Stimulated activated CD4-positive, alpha-beta T cell treated with anti-CD3 and anti-CD28 coated beads, Interleukin-1b, Interleukin-23, amount 100 ng/mL, for 24 hours (primary cell): Measurements from ENCODE around the gene MARVELD3.

Experiments used
- DNase-seq, 4 experiments: peaks; one replicate each; pipeline ENCODE4 v3.0.0-alpha.2; 2020; ENCODE audit warnings: low read depth in 4 of 4, low spot score in 1 of 4

Gene MARVELD3

DNA sequence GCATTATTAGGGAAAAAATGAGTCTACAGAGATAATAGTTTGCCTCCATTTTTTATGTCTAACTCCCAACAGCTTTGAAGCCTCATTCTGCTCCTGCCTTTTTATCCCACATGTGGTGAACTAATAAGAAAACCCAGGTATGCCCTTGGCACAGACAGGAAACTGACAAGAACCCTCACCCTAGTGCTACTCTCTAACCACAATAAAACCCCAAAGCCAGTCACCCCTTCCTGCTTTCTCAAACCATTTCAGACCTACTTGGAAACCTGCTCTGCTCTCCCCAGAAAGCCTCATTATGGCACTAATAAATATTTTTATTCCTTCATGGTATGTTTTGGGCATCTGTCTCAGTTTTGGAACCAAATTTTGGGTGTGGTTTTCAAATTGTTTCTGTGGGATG is 3.9 kb upstream of the MARVELD3 start:
- DNase-seq: no peak

DNA sequence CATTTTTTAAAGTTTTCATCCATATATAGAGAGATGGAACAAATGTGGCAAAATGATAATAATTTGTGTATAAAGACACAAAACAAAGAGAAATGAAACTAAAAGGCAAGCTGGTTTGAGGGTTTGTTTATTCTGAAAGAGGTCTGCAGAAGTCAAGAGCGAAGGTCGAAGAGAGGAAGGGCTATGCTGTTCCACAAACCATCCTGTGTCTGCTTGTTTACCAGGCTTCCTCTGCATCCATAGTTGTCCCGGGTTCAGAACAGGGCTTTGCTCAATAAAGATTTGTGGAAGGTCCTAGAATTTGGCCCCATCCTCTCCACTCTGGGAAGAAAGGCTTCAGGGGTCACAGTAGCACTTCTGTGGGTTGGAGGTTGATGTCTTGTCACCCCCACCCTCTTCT is 2.4 kb upstream of the MARVELD3 start:
- no peak for DNase-seq

DNA sequence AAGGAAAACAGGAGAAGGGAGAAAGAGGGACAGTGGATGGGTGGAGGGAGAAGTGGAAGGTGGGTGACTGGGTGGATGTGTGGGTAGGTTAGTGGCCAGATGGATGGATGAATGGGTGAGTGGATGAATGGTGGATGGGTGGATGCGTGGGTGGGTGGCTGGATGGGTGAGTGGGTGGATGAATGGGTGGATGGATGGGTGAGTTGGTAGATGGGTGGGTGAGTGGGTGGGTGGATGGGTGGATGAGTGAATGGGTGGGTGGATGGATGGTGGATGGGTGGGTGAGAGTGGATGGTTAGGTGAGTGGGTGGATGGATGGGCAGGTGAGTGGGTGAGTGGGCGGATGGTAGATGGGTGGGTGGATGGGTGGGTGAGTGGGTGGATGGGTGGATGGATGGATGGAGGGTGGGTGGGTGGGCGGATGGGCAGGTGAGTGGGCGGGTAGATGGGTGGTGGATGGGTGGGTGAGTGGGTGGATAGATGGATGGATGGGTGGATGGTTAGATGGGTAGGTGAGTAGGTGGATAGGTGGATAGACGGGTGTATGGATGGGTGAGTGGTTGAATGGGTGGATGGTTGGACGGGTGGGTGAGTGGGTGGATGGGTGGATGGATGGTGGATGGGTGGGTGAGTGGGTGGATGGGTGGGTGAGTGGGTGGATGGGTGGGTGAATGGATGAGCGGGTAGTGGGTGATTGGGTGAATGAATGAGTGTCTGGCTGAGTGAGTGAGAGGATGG is 702 bp upstream of the MARVELD3 start:
- DNase-seq: no peak

DNA sequence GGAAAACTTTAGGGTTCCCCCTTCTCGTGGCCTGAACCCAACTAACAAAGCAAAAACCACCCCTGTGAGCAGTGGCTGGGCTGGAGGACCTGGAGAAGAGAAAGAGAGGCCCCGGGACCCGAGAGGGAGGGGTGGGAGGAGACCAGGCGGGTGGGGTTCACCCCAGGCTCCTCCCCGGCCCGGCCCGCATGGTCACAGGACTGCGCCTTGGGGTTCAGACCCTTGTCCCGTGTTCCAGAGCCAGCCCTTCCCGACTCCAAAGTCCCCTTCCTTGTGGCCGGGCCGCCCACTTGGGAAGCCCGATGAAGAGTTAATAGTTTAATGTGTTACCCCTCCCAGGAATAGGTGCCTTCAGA is 852 bp downstream of the MARVELD3 start:
- no peak for DNase-seq

DNA sequence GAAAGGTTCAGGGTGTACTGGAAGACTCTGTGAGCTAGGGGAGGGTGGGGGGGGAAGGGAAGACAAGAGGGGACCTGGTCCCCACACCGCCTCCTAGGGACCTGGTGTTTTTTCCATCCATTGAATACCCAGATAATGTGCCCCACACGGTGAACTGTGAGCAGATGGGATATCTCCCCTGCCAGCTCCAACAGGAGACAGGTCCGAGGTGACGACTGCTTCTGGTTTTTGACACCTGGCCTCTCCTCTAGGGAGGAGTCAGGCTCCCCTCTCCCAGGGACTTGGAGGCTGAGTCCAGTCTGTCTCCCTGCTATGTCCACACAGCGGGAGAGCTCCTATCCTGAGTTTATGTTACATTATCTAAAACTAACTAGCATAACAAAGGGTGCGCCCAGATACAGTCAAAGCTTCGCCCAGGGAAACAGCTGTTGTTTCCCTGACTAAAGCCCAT is 1.8 kb downstream of the MARVELD3 start:
- no peak for DNase-seq

DNA sequence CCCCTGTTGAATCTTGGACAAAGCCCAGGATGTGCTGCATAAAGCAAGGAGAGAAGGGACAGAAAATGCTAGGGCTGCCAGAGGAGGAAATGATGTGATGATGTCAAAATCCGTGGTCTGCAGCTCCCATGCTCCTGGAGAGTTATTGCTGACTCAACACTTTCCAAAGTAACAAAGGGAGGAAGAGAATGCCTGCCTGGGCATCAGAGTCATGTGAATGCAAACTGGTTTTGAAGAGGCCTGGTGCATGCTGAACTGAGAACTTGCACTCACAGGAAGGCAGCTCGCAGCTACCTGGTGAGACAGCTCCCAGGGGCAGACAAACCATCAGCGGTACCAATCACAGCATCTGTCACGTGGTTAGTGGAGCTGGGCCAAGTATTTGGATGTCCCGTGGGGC is 2.8 kb downstream of the MARVELD3 start:
- DNase-seq: no peak

DNA sequence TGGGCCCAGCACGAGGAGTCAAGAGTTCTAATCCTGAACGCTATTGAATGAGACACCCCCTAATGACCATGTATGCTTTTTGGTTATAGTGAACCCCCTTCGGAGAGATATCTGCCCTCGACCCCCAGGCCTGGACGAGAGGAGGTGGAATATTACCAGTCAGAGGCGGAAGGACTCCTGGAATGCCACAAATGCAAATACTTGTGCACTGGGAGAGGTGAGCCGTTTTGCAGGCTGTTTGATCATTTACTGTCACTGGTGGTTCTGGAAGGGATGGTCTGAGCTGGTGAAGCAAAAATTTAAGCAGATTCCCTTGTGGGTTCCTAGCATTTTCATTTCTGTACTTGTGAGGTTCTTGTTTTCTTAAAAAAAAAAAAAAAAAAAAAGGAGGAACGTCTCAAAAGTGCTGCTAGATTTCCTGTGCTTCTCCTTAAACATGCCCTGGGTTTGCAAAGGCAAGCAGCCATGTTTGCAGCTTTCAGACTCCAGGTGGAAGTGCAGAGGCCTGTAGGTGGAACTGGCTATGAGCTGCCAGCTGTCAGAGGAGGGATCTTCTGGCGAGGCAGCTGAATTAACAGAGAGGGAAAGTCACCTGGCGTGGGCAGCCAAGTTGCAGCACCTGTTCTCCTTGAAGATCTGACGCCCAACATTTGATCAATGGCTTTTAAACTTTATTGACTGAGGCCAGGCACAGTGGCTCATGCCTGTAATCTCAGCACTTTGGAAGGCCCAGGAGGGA is 3.5 kb downstream of the MARVELD3 start:
- no peak for DNase-seq

DNA sequence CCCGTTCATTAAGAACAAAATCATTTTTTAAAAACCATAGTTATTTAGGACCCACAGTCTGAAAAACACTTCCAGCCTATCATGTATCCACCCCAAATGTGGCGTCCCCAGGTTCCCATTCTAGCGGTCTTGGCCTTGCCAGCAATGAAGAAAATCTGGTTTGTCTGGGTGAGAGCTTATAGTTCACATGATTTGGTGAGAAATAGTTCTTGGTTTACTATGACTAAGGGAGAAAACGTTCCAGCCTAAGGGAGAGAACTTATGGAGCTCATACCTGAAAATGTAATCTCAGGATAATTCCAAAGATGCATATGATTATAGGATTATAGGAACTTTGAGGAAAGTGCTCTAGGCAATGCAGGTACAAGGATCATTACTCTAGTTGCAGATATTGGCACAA is 4.8 kb downstream of the MARVELD3 start:
- no peak for DNase-seq

DNA sequence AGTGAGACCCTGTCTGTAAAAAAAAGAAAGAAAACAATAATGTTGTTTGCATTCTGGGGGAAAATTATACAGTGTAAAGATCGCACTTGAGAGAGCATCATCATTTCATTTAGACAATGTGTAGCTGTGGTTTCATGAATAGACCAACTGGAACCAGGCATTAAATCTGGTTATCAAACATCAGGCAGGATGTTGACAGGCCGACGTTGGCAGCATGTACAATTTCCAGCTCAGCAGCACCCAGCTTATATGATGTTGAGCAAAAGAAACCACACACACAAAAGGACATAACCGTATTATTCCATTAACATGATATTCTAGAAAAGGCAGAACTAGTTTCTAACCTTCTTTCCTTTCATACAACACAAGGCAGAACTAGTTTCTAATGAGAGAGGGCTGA is 5.8 kb downstream of the MARVELD3 start:
- no peak for DNase-seq

DNA sequence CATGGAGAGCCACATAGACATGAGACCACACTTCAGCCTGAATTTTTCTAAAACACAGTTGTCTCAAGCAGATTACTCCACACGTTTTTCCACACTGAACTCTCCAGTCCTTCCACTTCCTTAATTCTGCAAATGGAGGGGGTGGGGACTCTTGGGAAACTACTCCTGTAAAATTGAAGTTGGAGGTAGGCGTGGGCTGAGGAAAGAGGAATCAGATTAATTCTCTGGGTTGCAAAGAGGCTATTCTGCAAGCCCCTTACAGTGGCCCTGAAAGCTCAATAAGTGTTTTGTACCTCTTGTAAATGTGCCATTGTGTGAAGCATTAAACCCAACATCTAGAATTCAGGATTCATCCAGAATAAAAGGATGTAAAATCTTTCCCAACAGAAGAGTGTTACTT is 9.6 kb downstream of the MARVELD3 start:
- DNase-seq: no peak

DNA sequence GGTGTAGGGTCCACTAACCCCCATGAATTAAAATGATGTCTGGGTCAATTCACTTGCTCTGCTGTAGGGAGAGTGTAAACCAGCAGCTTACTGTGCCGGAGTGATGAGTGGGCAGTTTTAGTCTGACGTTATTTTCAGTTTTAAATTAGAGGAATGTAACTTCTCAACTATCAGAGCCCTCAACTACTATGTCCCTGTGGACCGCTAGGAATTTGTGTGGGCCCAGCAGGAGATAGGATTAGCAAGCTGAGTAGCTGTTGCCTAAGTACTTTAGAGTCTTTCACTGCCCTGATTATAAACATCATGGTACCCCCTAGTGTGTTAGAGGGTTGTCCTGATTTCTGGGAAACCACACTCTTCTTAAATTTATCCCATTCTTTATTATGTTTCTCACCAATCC is 11.4 kb downstream of the MARVELD3 start:
- DNase-seq: no peak

DNA sequence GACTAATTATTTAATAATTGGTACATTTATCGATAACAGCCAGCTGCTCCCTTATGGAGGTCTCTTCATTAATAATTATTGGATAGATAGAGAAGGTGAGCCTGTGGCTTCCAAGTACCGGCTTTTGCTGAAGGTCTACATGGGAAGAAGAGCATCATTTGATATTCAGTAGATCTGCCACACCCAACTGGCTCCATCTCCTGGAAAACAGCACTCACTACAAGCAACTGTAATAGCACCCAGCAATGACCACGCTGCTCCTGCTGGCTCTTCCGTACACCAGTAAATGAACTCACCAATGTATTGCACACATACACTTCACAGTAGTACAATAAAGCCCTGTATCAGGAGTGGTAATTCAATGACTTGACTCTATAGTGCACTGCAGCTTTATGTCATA is 19.5 kb downstream of the MARVELD3 start:
- no peak for DNase-seq

DNA sequence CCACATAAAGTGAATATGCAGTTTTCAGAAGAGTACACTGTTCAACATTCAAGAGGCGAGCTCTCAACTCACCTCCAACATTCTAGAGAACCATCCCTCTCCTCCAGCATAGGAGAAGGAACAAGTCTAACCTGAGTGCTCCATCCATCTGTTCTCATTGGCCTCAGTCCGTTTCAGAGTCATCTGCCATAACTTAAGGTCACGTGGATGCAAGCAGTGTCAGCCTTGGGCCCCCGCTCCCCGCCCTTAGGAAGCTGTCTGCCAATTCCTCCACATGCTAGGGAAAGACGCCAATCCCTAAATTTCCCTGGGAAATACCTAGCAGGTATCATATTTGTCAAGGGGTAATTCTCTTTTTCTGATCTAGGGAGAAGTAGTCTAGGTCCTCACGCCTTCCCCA is 21.4 kb downstream of the MARVELD3 start:
- DNase-seq: no peak

DNA sequence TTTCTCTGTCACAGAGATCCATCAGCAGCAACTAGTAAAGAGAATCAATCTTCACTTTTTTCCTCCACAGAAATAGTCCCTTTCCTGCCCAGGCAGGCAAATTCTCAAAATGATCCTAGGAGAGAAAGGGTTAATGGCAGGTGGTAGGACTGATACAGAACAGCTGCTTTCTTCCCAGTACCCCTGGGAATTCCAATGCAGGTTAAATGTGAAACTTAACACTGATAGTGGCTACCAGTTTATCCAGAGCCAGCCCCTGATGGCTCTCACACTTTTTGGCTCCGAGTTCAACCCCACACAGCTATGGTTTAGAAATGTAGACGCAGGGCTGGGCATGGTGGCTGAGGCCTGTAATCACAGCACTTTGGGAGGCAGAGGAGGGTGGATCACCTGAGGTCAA is 22.2 kb downstream of the MARVELD3 start:
- DNase-seq: no peak

DNA sequence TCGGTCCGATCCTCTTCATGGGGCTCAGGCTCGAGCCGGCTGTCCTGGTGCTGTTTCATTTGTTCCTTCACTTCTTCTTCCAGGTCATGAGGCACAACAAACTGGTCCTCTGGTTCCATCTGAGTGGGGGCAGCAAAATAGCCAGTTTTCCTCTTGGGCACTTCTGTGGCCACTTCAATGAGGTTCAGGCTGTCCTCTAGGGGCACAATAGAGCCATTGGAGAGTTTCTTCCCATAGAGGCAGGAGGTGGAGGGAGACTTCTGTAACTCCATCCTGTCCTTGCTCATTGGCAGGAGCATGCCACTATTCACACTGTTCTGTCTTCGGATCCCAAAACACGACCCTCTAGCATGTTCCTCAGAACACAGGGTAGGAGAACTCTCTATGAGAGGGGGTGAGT is 22.9 kb downstream of the MARVELD3 start:
- no peak for DNase-seq

DNA sequence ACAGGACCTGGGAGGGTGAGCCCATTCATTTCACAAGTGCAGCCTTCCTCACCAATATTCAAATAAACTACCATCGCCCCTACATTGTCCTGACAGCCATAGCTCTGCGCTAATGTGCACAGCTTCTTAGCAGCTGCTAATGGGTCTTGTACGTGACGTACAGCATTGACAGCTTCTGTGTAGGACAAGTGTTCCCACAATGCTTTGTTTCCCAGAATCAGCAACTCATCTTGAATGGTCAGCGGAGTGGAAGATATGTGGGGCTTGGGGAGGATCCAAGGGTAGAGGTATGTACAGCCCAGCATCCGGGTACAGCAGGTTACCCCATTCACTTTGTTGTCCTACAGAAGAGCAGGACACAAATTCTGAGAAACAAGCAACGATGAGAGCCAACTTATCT is 23.7 kb downstream of the MARVELD3 start:
- DNase-seq: no peak

DNA sequence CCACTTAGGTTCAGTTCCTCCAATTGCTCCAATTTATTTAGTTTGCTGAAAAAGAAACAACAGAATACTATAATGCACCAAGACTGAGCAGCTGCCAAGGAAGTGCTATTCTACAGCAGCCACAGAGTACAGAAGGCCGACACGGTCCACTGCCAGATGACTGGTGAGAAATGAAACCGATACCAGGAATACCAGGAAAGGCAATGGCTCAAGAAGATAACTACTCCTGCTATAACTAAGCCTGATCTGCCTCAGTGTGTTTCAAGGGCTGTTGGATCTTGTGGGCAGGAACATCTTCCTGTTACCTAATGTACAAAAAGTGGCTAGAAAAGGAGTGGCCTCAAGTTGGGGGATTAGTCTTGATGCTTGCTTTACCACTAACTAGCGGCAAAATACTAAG is 32.8 kb downstream of the MARVELD3 start:
- DNase-seq: no peak

DNA sequence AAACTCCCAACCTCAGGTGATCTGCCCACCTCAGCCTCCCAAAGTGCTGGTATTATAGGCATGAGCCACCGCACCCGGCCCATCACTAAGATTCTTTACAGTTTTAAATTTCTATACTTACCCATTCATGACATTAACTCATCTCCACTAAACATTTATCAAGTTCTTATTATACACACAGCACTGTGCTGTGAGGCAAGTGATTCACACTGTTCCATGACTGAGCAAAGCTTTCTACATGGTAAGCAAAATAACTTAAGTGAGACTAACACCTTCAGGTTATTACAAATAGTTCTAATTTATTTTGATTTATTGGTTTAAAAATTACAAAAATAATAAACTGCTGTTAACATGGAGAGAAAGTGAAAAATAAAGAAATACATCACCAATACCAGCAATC is 33.5 kb downstream of the MARVELD3 start:
- DNase-seq: no peak

DNA sequence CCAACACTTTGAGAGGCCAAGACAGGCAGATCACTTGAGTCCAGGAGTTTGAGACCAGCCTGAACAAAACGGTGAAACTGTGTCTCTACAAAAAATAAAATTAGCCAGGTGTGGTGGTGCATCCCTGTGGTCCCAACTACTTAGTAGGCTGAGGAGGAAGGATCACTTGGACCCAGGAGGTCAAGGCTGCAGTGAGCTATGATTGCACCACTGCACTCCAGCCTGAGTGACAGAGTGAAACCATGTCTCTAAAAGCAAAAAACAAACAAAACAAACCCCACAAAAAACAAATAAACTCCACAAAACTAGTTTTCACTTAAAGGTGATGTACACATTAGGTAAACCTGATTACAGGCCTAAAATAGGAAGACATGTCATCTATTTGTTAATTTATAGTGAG is 40.3 kb downstream of the MARVELD3 start:
- DNase-seq: no peak

DNA sequence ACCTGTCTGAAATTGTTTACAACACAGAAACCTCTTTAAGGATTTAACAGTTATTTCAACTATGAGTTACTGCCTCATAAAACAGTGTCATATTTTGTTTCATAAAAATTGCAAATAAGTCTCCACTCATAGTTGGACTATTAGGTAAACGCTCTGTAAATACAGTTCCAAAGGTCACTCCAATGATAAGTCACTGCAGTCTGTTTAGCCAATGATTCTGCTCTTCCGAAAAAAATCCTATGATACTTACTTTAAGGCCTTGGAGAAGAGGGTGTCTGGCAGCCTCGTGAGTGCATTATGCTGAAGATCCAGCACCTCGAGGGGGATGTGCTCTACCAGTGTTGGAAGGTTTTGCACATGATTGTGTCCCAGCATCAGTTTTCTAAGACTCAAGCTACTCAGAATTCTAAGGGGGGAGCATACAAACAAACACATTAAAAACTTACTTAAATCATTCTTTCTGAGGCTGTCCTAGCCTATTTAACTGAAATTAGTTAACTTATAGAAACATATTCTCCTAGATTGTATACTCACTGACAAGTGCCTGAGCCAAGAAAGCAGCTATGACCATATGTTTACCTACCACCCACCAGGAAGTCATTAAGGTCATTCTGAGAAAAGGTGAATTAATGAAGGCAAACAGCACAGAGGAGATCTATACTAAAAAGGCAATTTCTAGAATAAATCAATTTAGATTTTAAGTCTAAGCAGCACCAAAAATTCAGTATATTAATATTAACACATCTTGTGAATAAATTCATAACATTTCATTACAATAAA is 41.1 kb downstream of the MARVELD3 start:
- no peak for DNase-seq

DNA sequence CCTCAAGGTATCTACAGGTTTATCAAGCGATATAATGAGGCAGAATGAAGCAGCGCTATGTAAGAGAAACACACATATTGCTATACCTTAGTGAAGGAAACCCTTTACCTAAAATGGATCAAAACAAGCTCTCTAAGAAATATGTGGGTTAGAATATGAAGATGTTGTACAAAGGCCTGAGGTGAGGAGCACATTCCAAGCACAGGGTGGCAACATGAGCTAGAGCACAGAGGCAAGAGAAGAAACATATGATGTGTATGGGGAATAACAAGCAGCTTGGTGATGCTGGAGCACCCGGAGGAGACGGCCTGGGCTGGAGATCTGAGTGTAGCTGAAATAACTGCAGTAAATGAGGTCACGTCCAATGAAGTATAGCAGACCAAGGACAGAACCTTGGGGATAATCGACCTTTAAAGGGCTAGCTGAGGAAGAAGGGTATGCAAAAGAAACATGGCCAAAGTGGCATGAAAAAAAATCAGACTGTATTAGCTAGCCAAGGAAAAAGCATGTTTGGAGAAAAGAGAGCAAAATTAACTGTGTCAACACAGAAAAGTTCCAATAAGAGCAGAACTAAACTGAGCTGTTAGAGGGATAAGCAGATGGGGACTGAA is 44.0 kb downstream of the MARVELD3 start:
- DNase-seq: no peak

DNA sequence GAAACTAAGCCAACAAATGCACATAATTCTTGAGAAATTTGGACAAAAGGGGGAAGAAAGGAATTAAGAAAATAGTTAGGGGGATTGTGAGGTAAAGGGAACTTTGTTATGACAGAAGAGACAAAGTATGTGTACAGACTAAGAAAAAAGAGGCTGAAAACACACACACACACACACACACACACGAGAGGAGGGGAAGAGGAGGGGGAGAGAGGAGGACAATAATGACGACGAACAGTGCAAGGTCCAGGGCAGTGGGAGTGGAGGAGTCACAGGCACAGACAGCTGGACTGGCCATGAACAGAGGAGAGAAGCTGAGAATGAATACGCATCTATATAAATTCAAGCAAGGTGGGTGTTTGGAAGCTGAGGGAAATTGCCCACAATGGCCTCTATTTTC is 44.6 kb downstream of the MARVELD3 start:
- no peak for DNase-seq
